ENCODE measurements around the gene SPATA31D4.
A peak's percentile ranks its signal among the peaks of the same experiment; 100 is the strongest.
"Not testable (repeated sequence)": the region's sequence is repeated elsewhere in the genome, so short reads cannot be mapped to it uniquely, and the experiment has no call there.

The SPATA31D4 gene

GRCh38 chr9:81928305-81928704, at the start of gene SPATA31D4:
Gene SPATA31D4 (plus strand): TSS chr9:81928428. CDS start chr9:81928514, 86 bp downstream.
- H3K4me3 ChIP-seq (replicated peaks in 1 of 2; ENCODE audit: low read depth in 2 of 2, low read length in 2 of 2); DNase-seq (ENCODE audit: low read depth in 2 of 2): not testable (repeated sequence)

- TF ChIP-seq CTCF (IDR thresholded peaks at IDR 0.05; ENCODE audit: low read depth, low read length), result no peak
- no peak for DNase-seq (ENCODE audit: low read depth in 2 of 2)
Measured at GRCh38 chr9:81878530-81878929, 49.7 kb upstream of the SPATA31D4 start.

GRCh38 chr9:81879501-81879916, 48.7 kb upstream of the SPATA31D4 start:
- no peak for TF ChIP-seq CTCF (IDR thresholded peaks at IDR 0.05; ENCODE audit: low read depth, low read length)
- no peak overlapping the region for H3K4me3 ChIP-seq (replicated peaks in 1 of 2; ENCODE audit: low read depth in 2 of 2, low read length in 2 of 2)
- peak; percentile 22 to 77 for DNase-seq (ENCODE audit: low read depth in 2 of 2)

More at GRCh38 chr9:81878530-81878929, 49.7 kb upstream of the SPATA31D4 start:
- no peak overlapping the region for H3K4me3 ChIP-seq (replicated peaks in 1 of 2; ENCODE audit: low read depth in 2 of 2, low read length in 2 of 2)

GRCh38 chr9:81885602-81886001, 42.6 kb upstream of the SPATA31D4 start:
- no peak for TF ChIP-seq CTCF (IDR thresholded peaks at IDR 0.05; ENCODE audit: low read depth, low read length)
- DNase-seq (ENCODE audit: low read depth in 2 of 2), result no peak
- H3K4me3 ChIP-seq (replicated peaks in 1 of 2; ENCODE audit: low read depth in 2 of 2, low read length in 2 of 2), result no peak overlapping the region

GRCh38 chr9:81886665-81887064, 41.6 kb upstream of the SPATA31D4 start:
- TF ChIP-seq CTCF (IDR thresholded peaks at IDR 0.05; ENCODE audit: low read depth, low read length), result no peak
- DNase-seq (ENCODE audit: low read depth in 2 of 2), result no peak
- no peak overlapping the region for H3K4me3 ChIP-seq (replicated peaks in 1 of 2; ENCODE audit: low read depth in 2 of 2, low read length in 2 of 2)

GRCh38 chr9:81890104-81890503, 38.1 kb upstream of the SPATA31D4 start:
- DNase-seq (ENCODE audit: low read depth in 2 of 2), result peak; percentile 28 to 31
- TF ChIP-seq CTCF (IDR thresholded peaks at IDR 0.05; ENCODE audit: low read depth, low read length), result no peak

GRCh38 chr9:81892440-81892839, 35.8 kb upstream of the SPATA31D4 start:
- DNase-seq (ENCODE audit: low read depth in 2 of 2), result no peak
- no peak for TF ChIP-seq CTCF (IDR thresholded peaks at IDR 0.05; ENCODE audit: low read depth, low read length)
- H3K4me3 ChIP-seq (replicated peaks in 1 of 2; ENCODE audit: low read depth in 2 of 2, low read length in 2 of 2), result no peak overlapping the region

More at GRCh38 chr9:81890104-81890503, 38.1 kb upstream of the SPATA31D4 start:
- H3K4me3 ChIP-seq (replicated peaks in 1 of 2; ENCODE audit: low read depth in 2 of 2, low read length in 2 of 2), result no peak overlapping the region

Data from cardiac fibroblast (primary cell).